Suppressor macrophage (primary cell): ENCODE results near the gene EIF5B.
"Not testable (repeated sequence)": the region's sequence is repeated elsewhere in the genome, so short reads cannot be mapped to it uniquely, and the experiment has no call there.

ENCODE experiments used
- DNase-seq, 4 experiments: peaks; one replicate each; pipeline ENCODE4 v3.0.0-alpha.2; 2020 to 2022

Gene EIF5B

DNA sequence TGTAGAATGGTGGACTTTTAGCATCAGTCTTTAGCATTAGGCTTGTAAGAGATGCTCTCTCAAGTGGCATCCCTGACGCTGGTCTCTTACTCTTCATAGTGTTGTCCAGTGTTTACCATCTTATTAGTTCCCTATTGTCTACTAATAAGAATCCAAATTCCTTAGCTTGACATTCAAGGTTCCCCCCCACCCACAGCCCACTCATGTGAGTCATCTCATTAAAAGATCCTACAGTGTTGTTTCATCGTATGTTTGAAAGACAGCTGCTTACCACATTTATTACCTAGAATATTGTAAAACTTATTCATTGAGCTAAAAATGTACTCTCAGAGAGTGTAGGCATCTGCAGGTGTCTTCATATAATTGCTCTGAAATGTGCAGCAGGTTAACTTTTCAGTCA is 28.5 kb downstream of the EIF5B start:
- peak in 3 of 4 experiments; percentile 5 to 9 (median 5) for DNase-seq

DNA sequence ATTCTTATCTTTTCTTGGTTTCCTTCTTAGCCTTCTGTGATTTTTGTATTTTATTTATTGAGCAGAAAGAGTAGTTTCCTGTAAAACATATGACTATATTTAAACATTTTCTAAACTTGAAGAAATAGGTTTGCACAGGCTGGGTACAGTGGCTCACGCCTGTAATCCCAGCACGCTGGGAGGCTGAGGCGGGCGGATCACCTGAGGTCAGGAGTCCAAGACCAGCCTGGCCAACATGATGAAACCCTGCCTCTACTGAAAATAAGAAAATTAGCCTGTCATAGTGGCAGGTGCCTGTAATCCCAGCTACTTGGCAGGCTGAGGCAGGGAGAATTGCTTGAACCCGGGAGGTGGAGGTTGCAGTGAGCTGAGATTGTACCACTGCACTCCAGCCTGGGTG is 31.7 kb downstream of the EIF5B start:
- not testable (repeated sequence) for DNase-seq

DNA sequence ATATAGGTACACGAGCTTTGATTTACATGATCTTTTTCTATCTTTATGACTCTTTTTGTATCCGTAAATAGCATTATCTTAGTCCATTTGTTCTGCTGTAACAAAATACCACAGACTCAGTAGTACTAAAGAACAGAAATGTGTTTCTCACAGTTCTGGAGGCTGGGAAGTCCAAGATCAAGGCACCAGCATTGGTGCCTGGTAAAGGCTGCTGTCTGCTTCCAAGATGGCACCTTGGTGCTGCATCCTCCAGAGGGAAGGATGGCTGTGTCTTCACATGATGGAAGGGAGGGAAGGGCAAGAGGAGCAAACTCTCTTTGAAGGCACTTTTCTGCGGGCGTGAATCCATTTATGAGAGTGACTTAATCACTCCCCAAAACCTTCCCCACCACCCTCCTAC is 36.0 kb downstream of the EIF5B start:
- DNase-seq: no peak

DNA sequence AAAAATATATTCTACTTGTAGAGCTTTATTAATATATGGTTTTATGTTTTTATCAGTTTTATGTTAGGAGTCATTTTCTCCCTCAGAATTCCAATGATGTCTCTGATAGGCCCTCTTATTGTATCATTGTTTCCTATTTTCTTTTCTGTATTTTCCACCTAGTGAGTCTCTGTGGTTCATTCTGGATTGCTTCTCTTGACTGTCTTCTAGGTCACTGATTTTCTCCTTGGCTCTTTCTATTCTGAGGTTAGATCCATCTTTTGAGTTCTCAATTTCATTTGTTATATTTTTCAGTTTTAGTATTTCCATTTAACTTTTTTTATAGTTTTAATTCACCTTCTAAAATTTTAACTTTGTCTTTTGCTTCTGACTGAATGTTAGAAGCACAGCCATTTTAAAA is 37.6 kb downstream of the EIF5B start:
- no peak for DNase-seq

DNA sequence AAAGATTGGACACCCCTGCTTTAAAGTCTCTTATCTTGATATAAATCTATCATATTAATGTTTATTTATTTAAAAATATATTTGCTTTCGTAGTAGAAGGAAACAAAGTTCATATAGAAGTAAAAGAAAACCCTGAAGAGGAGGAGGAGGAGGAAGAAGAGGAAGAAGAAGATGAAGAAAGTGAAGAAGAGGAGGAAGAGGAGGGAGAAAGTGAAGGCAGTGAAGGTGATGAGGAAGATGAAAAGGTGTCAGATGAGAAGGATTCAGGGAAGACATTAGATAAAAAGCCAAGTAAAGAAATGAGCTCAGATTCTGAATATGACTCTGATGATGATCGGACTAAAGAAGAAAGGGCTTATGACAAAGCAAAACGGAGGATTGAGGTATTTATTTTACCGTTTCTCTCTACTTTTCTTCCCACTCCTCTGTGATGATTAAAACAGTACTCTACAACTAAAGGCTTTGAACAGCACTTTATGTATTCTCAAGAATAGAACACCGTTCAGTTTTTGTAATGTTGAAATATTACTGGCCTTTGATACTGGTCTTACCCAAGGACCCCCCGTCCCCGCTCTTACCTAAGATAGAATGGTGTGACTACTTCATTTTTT is 39.2 kb downstream of the EIF5B start:
- no peak for DNase-seq

DNA sequence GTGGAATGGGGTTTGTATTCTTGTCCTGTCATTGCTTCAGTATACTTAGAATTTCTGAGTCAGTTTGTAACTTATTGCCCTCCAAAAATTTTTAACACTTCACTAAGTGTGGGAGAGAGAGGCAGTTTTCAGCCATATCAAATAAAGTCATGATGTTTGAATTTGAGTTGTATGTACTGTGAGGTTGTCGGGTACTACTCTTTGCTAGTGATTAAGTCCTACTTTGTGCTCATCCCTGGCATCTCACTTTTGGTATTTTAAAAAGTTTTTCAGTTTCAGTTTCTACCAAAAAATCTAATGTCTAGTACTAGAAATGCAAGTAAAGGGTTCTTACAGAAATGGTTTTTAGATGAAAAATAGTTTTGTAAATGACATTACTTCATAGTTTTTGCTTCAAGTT is 40.7 kb downstream of the EIF5B start:
- no peak for DNase-seq

DNA sequence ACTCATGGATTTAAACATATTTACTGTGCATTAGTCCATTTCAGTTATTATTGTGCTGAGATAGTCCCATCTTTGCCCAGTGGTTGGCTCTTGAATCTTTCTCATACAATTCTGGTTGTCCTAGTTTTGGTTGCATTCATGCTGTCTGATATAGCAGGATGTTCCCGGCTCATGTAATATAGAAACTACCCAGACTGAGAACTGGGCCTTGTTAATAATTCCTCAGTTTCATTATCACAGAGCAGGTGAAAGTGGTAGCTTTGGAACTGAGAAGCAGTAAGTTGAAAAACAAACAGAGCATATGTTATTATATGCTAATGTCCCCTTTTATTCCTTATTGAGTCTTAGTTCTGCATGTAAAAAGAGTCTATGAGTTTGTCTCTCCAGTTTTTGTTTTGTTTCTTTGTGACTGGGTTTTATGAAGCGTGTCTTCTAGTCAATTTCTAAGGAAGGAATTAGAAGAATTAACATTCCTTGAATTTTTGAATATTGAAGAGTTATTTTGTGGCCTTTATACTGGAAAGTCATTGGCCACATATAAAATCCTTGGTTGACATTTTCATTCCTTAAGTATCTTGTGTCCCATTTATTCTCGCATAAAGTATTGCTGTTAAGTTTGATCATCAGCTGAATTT is 43.3 kb downstream of the EIF5B start:
- no peak for DNase-seq

DNA sequence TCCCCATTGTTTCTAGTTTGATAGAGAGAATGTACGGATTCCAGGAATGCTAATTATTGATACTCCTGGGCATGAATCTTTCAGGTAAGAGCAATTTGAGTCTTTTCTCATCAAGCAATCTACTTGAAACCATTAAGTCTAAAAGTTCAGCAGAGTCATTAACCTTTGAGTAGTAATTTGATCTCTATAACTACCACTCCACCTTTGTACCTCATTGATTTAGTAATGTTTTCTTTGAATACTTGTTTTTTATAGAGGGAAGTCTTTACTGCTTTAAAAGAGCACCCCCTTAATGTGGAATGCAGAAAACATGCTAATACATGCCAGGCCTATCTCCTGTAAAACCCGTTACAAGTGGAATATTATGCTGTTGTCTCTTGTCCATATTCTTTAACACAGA is 45.0 kb downstream of the EIF5B start:
- no peak for DNase-seq

DNA sequence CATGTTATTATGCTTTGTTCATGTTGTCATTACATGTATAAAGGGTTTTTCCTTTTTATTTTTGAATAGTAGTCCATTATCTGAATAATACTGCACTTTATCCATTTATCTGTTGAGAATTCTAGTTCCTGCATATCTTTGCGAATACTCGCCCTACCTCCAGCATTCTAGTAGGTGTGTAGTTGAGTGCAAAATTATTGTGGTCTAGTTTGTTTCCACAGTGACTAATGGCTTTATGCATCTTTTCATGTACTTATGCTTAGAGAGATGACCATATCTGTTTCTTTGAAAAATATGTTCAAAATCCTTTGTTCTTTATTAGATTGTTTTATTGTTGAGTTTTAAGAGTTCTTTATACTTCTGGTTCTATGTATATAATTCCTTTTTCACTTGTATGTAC is 48.8 kb downstream of the EIF5B start:
- no peak for DNase-seq

DNA sequence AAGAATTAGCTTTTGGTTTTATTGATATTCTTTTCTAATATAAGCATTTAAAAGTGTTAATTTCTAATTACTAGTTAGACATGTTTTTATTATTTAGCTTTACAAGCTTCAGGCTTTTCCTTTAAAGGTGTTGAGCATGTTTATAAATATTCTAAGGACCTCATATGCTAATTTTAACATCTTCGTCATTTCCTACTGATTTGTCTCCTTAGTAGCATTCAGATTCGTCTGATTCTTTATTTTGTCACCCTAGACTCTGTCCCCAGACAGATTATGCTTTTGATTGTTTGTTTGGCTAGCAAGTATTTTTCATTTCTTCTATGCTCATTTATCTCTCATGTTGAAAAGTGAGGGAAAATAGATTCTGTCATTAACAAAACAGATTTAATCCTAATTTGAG is 51.7 kb downstream of the EIF5B start:
- DNase-seq: no peak

DNA sequence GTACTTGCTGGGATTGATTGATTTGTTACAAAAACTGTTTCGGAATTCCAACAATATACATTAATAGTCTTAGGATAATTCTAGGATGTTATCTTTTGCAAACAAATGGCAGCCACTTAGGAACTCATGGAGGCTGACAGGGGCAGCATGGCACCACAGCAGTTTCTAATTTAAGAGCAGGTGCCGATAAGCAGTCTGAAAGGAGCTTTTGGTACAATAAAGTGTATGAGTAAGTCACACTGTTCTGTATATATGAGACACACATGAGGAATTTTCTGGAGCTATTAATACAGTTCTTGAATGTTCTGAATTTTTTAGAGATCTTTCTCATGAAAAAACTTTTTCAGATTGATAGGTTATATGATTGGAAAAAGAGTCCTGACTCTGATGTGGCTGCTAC is 52.2 kb downstream of the EIF5B start:
- DNase-seq: no peak

DNA sequence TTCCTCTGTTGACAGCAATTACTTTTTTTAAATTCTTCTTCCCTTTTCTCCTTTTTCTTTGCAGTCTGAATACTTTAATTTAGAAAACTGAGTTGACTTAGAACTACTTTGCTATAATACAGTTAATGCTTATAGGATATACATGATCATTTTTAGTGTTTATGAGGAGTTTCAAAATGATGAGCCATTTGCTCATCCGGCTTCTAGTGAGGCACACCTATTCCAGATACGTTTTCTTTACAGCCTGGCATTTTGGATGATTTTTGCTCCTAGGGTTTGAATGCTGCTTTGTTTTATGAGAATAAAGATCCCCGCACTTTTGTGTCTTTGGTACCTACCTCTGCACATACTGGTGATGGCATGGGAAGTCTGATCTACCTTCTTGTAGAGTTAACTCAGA is 52.8 kb downstream of the EIF5B start:
- no peak for DNase-seq

DNA sequence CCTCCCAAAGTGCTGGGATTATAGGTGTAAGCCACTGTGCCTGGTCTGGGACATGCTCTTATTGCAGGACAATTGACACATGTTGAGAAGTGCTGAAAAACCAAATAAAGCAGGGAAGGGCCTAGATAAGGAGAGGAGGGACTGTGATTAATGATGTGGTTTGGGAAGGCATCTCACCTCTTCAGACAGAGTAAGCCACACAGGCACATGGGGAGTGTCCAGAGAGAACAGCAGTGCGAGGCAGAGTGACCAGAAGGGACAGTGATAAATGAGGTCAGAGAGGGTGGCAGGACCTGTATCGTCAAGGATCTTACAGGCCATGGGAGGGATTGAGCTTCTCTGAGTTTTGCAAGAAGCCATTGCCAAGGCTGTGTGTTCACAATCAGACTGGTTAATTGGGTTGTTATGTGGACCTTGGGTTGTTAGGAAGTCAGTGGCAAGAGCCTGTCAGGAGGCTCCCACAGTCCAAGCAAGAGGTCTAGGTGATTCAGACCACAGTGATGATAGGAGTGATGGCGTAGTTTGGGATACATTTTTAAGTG is 58.5 kb downstream of the EIF5B start:
- no peak for DNase-seq

DNA sequence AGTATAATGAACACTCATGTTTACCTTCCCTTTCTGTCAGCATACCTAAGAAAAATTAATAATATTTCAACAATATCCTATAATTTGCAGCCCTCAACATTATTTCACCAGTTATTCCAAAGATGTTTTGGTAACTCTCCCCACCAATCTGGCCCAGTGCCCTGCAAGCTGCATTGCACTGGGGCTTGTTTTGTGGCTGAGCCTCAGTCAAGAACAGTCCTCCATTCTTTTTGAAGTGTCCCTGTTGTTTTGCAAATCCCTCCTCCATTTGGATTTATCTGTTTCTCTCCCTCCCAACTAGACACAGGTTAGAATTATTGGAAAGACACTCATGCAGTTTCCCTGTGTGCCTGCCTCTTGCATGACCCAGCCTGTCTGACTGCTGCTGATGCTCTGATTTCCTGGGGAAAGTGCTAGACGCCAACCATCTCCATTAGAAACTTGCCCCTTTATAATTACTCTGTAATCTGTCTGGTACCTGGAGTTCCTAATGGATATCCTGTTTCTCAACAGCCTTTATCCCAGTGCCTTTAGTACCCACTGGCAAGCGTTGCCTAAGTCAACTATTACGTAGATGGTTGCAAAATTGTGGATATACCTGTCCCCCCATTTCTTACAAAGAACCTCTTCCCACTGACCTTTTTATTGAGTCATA is 60.2 kb downstream of the EIF5B start:
- no peak for DNase-seq

DNA sequence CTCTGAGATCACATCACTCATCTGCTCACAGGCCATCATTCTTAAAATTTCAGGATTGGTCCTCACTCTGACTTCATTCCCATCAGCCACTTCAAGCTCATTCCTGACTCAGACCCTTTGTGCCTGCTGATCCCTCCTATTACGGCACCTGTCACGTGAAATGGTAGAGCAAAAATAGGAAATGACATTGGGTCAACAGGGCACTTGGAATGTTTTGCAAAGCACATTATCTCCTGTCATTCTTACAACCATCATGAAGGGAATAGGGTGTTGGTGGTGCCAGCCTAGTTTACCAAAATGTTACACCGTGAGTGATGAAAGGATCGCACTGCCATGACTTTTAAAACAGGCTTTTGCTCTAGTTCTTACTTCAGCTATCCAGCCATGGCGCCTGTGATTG is 61.1 kb downstream of the EIF5B start:
- no peak for DNase-seq

DNA sequence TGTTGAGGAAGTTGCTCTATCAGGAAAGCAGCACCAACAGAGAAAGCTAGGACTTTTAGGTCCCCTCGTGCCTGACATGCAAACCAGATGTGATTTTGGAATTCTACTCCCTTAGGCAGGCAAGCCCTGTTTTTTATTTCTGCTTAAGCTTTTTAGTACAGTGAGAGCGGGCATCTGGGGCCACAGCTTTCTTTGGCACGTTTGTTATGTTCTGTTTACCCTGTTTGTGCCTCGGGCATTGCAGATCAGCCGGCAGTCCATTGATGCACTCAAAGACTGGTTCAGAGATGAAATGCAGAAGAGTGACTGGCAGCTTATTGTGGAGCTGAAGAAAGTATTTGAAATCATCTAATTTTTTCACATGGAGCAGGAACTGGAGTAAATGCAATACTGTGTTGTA is 61.9 kb downstream of the EIF5B start:
- DNase-seq: no peak

DNA sequence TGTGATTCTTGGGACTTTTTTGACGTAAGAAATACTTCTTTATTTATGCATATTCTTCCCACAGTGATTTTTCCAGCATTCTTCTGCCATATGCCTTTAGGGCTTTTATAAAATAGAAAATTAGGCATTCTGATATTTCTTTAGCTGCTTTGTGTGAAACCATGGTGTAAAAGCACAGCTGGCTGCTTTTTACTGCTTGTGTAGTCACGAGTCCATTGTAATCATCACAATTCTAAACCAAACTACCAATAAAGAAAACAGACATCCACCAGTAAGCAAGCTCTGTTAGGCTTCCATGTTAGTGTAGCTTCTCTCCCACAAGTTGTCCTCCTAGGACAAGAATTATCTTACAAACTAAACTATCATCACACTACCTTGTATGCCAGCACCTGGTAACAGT is 62.6 kb downstream of the EIF5B start:
- DNase-seq: no peak

DNA sequence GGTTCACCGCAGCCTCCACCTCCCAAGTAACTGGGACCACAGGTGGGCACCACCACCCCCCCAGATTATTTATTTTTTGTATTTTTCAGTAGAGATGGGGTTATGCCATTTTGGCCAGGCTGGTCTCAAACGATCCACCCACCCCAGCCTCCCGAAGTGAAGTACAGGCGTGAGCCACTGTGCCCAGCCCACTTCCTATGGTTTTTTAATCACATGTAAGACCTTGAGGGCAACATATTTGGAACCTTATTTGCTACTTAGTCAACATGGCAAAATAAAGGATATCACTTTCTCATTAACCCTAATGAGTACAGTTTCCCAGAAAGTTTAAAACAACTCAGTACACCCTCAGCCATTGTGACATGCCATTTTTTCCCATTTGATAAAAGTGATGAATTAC is 64.7 kb downstream of the EIF5B start:
- DNase-seq: no peak

DNA sequence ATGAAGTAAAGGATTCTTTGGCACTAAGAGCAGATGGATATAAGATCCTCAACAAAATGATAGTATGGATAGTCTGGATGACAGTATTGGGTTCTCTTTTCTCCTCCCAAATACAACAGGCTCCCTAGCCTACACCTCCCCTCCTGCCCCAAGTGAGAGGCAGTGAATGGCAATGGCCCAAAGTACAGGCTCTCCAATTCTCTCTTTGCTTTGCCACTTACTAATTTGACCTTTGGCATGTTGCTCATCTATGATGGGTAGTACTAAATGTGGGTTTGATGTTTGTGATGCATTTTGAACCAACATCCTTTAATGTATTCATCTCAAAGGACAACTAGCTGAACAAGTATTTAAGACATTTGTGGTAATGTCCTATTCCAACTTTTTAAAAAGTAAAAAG is 65.9 kb downstream of the EIF5B start:
- DNase-seq: no peak

DNA sequence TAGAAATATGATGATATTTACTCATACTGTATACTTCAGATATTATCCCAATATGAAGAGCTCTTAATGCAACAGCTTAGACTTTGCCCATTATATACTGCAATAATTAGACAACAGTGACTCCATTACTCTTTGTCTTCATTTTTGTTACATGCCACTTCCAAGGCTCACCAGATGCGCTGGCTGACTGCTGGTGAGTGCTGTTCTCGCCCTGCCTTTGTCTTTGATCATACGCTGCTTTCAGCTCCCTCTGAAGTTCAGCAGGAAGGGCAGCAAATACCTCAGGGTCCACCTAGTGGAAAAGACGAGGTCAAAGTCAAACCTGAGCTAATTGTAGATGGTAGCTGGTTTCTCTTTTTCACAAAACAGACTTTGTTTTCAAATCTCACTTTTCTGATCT is 66.3 kb downstream of the EIF5B start:
- DNase-seq: no peak

DNA sequence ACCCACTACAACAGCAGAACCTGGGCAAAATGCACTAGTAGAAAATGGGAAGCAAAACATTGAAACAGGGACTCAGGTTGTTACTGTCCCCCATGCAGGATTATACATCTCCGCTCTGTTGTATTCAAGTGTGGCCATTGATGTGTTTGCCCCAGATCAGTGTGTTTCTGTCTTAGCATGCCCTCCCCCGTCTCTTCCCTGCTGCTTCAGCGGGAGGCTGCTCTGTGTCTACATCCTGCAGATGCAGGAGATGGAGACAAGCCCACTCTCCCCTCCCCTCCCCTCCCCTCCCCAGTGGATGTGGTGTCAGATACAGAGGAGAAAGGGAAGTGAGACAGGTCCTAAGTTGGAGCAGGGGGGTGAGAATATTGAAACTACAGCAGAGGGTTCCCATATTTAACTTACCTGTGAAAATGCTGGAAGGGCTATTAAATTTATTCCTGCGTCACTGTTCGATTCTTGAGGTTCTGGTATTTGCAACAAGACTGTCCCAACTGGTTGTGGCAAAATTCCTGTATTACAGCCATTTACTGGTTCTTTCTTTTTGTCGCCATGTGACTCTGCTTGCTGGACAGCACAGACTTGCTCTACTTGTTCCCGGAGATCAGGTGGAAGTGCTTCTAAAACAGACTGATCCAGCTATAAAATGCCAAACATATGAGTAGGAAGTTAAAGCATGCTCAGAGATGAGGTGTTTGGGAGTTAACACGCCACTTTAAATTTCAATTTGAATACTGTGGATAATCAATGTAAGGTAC is 67.0 kb downstream of the EIF5B start:
- DNase-seq: no peak

DNA sequence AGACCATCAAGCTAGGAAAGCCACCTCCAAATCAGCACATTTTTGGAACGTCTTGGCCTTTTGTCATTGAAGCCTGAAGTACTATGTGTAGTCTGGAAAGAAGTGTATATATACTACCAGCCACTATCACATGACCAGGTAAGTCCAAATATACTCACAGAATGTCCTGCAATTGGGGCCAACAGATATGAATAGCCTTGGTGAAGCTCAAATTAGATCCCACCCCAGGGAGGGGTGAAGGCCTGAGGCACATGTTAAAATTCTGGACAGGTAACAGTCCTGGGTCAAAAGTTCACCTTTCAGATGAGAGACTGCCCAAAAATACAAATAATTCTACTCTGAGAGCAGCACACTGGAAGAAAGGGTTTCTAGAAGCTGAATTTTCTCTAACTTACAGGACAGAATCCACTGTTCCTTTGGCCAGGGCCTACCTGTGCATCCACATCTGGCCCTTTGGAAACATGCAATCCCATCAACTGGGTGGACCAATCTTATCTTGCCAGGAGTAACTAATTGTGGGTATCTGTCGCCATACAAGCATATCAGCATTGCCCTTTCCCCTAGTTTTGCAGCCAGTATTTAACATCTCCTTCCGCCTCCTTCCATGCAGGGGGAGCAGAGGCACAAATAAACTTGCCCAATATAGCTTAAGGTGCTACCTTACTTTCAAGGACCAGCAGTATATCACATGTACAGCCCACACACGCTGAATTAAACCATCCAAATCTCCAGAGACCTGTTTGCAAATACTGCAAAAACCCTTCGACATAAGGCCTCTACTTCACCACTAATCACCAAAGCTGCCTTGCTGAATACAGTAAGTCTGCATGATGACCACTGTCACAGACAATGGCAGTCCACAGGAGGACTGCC is 67.8 kb downstream of the EIF5B start:
- DNase-seq: no peak
